Left renal pelvis (tissue), 4 donors: ENCODE results near the gene TJP3. TPM values are rescaled to one million over a fixed set of nuclear protein-coding genes. Genes with fewer than 3 reads are reported as not detected.
A peak's percentile ranks its signal among the peaks of the same experiment; 100 is the strongest.

Experiments used
- DNase-seq, 4 donors: peaks; one replicate each; pipeline ENCODE4 v3.0.0-alpha.2; 2013; ENCODE audit warnings: low read depth in 4 of 4, low spot score in 3 of 4
- polyA plus RNA-seq, 4 donors: library from polyadenylated mRNA; unstranded; fragments of 120-200 nt; gene quantifications; one replicate each; pipeline ENCODE4 v1.2.1, GENCODE V29; 2013; ENCODE audit not compliant: insufficient read length in 4 of 4

TJP3 gene
- polyA plus RNA-seq, 4 donors = 0.89 to 17.2 (median 8.7) TPM

DNA sequence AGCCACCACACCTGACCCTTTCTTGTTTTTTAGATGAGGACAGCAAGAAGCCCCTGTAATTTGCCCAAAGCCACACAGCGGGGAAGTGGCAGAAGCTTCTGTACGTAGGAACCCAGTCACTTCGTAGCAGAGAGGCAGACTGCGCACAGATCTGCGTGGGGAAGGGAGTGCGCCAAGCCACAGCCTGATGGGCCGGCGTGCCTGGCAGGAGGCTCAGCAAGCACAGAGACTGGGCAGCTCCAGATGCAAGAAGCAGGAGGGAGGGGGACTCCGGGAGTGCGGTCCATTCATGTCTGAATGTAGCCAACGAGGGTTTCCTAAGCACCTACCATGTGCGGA is 347 bp upstream of the TJP3 start:
- no peak for DNase-seq

DNA sequence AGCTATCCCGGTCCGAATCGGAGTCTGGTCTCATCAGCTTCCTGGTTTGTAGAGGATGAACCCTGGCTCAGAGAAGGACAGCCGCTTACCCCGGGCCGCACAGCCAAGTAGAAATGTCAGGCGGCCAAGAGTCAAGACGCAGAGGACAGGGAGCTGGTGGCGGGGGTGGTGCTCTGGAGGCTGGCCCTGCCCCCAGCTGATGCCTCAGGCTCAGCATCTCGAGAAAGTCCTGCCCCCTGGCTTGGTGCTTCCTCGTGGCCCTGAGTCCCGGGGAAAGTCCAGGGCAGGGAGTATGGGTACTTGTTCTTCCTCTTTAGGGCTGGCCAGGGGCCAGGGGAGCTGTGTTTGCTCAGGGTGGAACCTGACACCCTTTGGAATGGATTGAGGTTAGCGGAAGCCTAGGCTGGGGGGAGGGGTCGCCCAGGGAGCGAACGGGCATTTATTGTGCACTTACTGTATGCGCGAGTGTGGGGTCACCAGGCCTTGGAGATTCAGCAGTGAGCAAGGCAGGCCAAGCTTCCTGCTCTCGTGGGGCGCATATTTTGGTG is 2.2 kb downstream of the TJP3 start:
- DNase-seq = no peak

DNA sequence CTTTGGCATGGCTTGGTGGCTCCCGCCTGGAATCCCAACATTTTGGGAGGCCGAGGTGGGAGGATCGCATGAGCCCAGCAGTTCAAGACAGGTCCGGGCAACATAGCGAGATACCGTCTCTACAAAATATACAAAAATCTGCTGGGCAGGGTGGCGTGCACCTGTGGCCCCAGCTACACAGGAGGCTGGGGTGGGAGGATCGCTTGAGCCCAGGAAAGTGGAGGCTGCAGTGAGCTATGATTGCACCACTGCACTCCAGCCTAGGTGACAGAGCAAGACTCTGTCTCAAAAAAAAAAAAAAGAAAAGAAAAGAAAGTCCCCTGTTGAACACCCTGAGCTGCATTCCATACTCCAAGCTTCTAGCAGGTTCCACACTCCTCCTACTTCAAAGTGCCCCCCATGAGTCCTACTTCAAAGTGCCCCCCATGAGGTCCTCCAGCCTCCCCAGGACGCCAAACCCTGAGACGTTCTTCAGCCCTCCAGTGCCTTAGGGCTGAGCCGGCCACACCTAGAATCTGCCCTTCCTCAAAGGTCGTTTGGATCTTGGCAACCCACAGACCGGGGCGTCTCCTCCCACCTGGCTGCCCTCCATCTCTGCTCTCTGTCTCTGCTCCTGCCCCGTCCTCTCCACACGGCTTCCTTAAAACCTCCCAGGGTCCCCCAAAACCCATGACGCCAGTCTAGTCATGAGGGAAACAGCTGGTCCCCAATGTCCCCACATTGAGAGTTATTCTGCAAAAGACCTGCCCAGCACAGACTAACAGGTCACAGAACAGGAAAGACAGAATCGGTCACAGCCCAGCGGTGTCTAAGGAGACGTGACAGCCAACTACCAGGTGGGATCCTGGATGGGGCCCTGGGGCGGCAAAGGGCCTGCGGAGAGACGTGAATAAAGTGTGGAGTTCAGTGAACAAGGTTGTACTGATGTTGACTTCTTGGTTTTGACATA is 4.8 kb downstream of the TJP3 start:
- no peak for DNase-seq

DNA sequence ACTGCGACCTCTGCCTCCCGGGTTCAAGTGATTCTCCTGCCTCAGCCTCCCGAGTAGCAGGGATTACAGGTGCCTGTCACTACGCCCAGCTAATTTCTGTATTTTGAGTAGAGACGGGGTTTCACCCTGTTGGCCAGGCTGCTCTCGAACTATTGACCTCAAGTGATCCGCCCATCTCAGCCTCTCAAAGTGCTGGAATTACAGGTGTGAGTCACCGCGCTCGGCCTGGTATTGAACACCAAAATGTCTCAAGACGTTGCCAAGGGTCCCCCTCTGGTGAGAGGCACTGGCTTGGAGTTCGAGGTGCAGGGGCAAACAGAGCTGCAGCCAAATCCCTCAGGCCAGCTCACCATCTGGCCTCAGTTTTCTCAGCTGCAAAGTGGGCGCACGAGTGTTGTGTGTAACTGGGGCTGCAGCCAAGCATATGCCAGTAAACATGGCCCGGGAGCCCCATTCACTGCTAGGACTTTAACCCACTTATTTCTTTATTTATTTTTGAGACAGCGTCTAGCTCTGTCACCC is 8.0 kb downstream of the TJP3 start:
- no peak for DNase-seq

DNA sequence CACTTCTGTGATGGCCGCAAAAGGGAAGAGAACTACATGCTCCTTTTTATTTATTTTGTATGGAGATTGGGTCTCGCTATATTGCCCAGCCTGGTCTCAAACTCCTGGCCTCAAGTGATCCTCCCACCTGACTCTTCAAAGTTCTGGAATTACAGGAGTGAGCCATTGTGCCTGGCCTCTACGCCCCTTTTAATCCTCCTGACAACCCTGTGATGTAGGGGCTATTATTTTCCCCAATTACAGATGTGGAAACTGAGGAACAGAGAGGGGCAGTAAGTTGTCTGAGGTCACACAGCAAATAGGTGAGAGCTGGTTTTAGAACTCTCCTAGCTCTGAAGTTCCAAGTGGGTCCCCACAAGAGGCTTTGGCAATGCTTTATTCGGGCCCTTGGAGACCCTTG is 11.7 kb downstream of the TJP3 start:
- DNase-seq = no peak

DNA sequence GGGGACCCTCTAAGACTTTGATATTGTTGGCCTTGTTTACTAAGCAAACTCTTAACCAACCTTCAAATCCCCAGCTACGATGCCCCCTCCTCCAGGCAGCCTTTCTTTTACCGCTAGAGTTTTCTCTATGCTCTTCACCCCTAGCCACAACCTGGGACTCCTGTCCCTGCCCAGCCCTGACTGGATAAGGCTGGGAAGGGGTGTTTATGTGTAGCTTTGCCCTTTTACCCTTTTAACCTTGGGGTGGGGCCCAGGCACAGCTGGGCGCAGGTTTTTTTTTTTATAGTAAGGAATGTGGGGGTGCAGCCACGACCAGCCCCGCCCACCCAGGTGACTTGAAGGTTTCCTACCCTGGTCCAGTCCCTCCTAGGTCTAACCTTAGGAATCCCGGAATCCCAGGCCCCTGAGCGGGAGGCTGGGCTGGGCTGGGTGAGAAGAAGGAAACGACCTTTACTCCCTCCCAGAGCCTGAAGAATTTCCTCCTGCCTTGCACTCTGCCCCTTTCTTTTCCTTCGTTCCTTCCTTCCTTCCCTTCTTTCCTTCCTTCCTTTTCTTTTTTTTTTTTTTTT is 12.2 kb downstream of the TJP3 start:
- no peak for DNase-seq

DNA sequence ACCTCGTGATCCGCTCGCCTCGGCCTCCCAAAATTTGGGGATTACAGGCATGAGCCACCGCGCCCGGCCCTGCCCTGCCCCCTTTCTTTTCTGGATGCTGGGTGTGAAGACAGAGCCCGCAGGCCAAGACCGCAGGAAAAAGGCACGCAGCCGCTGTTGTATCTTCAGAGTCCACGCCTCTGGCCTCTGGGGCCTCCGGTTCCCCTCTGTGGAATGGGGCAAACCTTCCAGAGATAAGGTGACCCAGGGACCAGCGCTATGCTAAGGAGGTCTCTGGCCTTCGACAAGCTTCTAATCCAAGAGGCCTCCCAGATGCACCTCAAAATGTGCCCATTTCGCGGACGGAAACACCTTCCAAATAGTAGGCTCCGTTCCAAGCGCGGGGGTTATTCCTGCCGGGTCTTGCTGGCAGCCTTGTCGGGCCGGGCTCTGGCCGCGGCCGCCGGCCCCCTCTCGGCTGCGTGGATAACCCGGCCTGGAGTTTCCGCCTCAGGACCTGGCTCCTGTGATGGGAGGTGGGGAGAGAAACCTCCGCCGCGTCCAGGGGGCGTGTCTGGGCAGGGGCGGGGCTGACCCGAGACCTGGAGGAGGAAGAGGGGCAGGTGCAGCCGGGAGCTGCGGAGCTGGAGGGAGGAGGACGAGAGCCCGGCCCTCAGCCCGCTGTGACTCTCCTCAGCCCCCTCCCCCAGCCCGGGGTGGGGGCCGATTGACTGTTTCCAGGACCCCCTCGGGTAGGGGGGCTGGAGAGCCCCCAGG is 13.1 kb downstream of the TJP3 start:
- peak; percentile 62 to 77 (median 71) for DNase-seq

DNA sequence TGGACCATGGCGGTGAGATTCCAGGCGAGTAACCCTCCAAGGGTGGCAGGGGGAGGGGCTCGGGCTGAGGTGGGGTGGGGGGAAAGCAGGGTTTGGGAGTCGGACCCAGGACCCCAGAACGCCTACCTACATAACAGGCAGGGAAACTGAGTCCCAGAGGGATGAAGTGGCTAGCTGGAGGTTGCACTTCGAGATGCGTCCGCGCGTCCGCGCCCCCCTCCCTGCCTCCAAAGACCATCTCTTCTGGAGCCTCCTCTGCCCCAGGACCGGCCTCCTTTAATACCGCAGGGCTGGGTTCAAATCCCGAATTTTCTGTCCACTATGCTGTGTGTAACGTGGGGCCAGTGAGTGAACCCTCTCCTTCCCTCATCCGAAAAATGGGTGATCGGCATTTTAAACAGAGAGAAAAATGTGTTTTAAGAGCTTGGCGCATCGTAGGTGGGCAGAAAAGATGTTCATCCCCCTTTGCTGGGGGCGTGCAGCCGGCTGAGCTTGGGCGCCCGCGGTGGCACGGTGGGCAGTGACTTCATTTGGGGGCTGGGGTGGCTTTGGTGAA is 13.8 kb downstream of the TJP3 start:
- no peak for DNase-seq

DNA sequence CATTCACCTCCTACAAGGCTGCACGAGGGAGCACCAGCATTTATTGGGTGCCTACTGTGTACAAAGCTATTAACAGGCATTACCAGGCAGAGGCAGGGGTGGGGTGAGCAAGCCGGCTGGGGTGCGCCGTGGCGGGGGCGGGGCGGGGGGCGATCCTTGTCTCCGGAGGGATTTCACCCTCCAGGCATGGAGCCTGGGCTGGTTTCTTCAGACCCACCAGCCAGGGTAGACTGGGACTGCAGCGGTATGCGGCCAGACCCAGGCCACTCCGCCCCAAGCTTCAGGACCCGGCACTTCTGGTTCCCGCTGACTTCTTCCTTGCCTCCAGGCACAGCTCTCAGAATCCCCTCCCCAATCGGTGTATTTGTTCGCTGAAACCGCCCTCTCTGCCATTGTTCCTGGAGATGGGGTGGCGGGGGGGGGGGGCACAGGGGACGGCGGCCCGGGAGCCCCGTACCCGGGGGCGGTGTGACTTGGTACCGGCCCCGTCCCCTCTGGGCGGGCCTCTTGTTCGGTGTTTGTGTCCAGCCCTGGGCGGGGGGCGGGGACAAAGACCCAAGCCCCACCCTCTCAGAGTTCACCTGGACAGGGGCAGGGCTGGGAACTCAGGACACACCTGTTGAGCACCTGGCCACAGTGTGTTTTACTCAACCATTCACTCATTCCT is 14.4 kb downstream of the TJP3 start:
- no peak for DNase-seq

DNA sequence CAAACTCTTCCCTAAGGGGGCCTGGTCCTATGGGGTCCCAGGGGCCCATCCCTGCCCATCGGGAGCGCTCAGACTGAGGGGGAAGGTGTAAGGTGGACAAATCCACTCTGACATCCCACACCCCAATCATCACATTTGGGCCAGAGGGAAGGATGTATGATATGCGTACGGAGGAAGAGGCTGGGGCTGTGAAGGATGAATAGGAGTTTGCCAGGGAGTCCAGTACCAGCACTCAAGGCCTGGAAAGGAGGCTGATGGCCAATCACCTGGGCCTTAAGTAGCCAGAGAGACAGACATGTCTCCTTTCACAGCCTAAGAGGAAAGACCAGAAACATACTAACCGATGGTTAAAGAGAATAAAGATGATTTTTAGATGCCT is 14.9 kb downstream of the TJP3 start:
- no peak for DNase-seq

DNA sequence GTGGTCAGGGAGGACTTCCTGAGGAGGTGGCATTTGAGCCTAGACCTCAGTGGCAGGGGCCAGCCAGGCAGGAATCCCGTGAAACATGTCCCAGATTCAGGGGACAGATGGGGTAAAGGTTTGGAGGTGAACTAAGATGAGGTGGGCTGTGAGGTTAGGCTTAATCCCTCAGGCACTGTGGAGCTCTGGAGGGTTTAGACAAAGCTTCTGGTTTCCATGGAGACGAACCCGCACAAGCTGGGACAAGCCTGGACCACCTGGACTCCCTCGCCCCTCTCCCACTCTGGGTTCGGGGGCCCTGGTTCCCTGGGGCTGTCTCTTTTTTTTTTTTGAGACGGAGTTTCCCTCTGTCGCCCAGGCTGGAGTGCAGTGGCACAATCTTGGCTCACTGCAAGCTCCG is 15.7 kb downstream of the TJP3 start:
- no peak for DNase-seq

DNA sequence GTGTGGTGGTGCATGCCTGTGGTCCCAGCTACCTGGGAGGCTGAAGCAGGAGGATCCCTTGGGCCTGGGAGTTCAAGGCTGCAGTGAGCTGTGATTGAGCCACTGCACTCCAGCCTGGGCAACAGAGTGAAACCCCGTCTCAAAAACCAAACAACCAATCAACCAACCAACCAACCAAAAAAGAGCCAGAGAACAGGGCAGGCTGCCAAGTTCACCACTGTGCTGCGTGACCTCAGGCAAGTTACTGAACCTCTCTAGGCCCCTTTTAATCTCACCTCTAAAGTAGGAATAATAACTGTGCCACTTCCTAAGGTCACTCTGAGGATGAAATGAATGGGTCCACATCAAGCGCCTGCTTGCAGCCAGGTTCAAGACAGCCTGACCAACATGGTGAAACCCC is 16.9 kb downstream of the TJP3 start:
- no peak for DNase-seq

DNA sequence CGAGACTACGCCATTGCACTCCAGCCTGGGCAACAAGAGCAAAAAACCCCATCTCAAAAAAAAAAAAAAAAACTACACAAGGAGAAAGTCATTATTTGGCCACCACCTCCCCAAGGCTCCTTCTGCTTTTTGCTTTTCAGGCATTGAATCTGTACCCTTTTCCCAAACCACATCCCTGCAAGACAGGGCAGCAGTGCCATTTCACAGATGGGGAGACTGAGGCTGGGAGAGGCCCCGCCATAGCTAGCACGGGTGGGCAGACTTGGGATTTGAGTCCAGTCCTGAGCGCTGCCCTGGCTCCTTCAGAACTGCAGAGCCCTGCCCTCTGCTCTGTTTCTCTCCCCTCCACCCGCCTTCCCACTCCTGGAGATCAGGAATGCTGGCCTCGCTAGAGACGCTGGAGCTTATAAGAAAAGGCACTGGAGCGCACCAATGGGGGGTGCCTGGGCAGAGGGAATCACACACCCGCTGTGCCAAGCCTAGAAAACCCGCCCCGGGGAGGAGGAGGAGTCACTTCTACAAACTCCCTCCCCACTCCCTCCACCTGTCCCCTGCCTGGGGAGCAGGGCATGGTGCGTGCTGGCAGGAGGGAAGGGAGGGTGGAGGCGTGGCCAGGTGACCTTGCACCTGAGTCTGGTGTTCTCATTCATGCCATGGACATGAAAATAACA is 17.6 kb downstream of the TJP3 start:
- peak in 1 of 4 donors; percentile 64 for DNase-seq

DNA sequence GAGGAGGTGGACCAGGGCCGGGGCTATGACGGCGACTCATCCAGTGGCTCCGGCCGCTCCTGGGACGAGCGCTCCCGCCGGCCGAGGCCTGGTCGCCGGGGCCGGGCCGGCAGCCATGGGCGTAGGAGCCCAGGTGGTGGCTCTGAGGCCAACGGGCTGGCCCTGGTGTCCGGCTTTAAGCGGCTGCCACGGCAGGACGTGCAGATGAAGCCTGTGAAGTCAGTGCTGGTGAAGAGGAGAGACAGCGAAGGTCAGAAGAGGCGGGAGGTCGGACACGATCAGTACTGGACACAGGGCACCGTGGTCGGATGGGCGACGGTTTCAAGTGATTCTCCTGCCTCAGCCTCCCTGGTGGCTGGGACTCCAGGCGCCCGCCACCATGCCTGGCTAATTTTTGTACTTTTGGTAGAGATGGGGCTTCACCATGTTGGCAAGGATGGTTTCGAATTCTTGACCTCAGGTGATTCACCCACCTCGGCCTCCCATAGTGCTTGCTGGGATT is 22.3 kb downstream of the TJP3 start:
- no peak for DNase-seq

DNA sequence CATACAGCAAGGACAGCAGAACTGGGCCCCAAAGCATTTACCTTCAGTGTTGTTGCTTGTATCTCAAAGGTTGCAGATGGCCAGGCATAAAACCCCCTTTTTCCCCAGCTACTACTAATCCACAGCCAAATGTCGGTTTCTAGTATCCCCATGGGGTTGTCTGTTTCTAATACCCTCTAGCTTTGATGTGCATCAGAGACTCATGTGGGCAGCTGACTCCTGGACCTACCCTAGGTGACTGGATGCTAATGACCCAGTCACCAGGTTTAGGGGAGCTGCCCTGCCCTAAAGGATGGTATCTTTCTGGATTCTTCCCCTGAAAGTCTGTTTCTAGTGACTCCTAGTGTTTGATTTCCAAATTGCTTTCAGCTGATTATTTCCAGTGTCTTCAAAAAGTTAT is 23.9 kb downstream of the TJP3 start:
- no peak for DNase-seq

DNA sequence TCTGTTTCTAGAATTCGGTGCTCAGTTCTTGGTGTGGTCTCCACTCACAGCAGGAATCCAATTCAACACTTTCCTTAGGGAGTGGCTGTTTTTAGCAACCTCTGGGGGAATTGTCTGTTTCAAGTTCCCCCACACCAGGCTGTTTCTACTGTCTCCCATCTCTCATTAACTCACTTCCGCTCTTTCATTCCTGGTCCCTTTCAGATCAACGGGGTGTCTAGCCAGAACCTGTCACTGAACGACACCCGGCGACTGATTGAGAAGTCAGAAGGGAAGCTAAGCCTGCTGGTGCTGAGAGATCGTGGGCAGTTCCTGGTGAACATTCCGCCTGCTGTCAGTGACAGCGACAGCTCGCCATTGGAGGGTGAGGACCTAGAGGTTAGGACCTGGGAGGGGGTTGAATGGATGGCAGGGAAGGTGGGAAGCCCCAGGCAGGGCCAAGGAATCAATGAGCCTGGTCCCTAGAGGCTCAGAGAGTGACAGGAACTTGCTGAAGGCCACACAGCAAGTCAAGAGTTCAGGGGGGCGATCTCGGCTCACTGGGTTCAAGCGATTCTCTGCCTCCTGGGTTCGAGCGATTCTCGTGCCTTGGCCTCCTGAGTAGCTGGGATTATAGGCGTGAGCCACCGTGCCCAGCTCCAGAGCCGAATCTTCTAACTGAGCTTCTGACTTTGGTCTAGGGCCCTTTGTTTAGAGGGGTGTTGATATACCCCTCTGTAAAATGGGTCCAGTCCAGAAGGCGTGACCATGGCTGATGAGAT is 25.5 kb downstream of the TJP3 start:
- no peak for DNase-seq

DNA sequence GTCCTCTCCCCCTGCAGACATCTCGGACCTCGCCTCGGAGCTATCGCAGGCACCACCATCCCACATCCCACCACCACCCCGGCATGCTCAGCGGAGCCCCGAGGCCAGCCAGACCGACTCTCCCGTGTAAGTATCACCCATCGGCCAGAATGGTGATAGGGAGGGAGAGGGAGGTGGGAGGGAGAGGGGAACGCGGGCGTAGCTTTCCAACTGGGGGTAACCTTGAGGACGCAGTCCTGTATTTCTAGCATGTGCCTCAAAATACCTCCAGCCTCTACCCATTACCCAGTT is 26.1 kb downstream of the TJP3 start:
- DNase-seq = no peak

DNA sequence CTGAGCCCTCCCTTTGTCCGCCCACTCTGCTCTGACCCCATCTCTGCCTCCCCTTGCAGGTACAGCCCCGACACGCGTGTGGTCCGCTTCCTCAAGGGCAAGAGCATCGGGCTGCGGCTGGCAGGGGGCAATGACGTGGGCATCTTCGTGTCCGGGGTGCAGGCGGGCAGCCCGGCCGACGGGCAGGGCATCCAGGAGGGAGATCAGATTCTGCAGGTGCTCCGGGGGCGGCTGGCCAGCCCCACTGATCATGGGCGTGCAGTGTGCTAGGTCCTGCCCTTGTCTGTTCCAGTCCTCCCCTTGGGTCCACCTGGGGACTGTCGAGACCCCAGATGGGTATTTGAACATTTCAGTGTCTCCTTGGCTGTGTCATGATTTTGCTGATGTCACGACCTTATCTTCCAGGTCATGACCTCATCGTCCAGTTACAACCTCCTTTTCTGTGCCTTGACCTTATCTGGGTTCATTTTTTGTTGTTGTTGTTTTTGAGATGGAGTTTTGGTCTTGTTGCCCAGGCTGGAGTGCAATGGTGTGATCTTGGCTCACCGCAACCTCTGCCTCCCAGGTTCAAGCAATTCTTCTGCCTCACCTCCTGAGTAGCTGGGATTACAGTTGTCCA is 28.0 kb downstream of the TJP3 start:
- no peak for DNase-seq
